Measurements from ENCODE around the gene CANT1. TPM values are rescaled to one million over a fixed set of nuclear protein-coding genes. Genes with fewer than 3 reads are reported as not detected.

Gene CANT1
- total RNA-seq, 1 experiment from 2014 or later = 33.0 TPM

DNA sequence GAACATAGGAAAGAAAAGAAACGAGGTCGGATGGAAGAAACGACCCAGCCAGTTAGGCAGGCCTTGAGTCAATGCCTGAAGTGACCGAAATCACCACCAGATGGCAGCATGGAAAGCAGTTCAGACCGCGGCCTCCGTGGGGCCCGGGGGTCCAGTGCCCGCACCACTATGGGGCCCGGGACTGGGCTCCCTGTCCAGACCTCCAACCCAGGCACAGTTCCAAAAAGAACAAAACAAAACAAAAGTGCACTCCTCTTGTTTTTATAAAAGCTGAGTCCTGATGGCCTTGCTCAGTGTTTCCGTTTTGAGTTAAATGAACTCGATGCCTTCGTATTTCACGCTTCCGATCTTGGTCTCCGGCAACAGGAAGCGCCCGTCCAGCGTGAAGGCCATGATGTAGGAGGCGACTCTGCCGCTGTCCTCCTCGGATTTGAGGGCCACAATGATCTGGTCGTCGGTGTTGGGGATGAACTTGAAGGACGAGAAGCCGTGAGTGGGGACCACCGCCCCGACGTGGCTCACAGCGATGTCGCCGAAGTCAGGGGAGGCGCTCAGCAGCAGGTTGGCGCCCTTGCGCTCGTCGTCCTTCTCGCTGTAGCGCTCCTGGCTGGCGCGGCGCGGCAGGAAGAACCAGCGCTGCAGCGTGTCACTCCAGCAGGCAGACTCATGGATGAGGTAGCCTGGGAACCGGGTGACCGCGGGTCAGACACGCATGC lies 16.2 kb downstream of the CANT1 start:
- Histone ChIP-seq H2BK20ac (ENCODE audit: low read depth, low read length, poor library complexity, severe bottlenecking) (no peak overlapping the region), H3K23me2 (ENCODE audit: insufficient read length, low read depth, low read length, poor library complexity, severe bottlenecking) (no peaks in the 10 kb centered on the region), H4K20me1 (ENCODE audit: control insufficient read depth, insufficient read depth, insufficient read length) (no peaks in the 10 kb centered on the region), H4K5ac (ENCODE audit: insufficient read length, low read depth, low read length) (no peak overlapping the region), H2BK15ac (ENCODE audit: low read depth, low read length) (no peak overlapping the region), H3K9me3 (ENCODE audit: control insufficient read depth, low read depth, low read length) (no peaks in the 10 kb centered on the region), H3K9ac (ENCODE audit: extremely low read depth, insufficient read length, low read length) (no peak overlapping the region), H3K18ac (ENCODE audit: insufficient read length, low read depth, low read length) (no peak overlapping the region), H3K4me2 (ENCODE audit: insufficient read depth, insufficient read length, low read length) (no peak overlapping the region), H3K4ac (ENCODE audit: low read depth, low read length) (no peak overlapping the region), H2BK12ac (ENCODE audit: insufficient read length, low read depth, low read length) (no peak overlapping the region), H2BK120ac (ENCODE audit: low read depth, low read length, poor library complexity, severe bottlenecking) (no peak overlapping the region), H3K4me1 (ENCODE audit: insufficient read depth, low read length) (no peaks in the 10 kb centered on the region), H3K79me2 (ENCODE audit: insufficient read depth, low read length) (no peaks in the 10 kb centered on the region), H3K14ac (ENCODE audit: insufficient read depth, low read length) (no peak overlapping the region), H3K79me1 (ENCODE audit: insufficient read depth, low read depth, low read length, poor library complexity, severe bottlenecking) (no peaks in the 10 kb centered on the region), H3K56ac (ENCODE audit: insufficient read length, low read depth, low read length) (no peak overlapping the region), H2BK5ac (ENCODE audit: insufficient read length, low read length) (no peak overlapping the region), H3K27me3 (ENCODE audit: insufficient read depth, low read length) (no peaks in the 10 kb centered on the region), H3K27ac (ENCODE audit: insufficient read length, low read depth, low read length) (no peak overlapping the region), H4K8ac (replicated peaks; ENCODE audit: insufficient read length, low read depth, low read length) (no peak overlapping the region), H3K23ac (ENCODE audit: insufficient read length, low read depth, low read length) (no peak overlapping the region), H3T11ph (ENCODE audit: low read length) (no peak overlapping the region), H2AK5ac (ENCODE audit: insufficient read length, low read length) (no peak overlapping the region), H4K91ac (ENCODE audit: insufficient read length, low read depth, low read length) (no peak overlapping the region), H2AFZ (ENCODE audit: low read length) (no peak overlapping the region)
- Mint-ChIP-seq H3K4me3 (no peak overlapping the region), H3K36me3 (ENCODE audit: insufficient read depth in 1 of 3, low read depth in 3 of 3) (peaks cover 19 to 62% (median 34%) of the 10 kb centered on the region in 3 experiments), H3K27ac (no peak overlapping the region), H3K9me3 (no peaks in the 10 kb centered on the region), H3K27me3 (ENCODE audit: low read depth) (peaks cover 30% of the 10 kb centered on the region), H3K4me1 (no peaks in the 10 kb centered on the region)
- no CpG with 5 or more reads among the region's 49 CpGs for WGBS (ENCODE audit: extremely low coverage, insufficient read length, low lambda C conversion rate)
- DNase-seq = peak; percentile 77
- TF ChIP-seq CTCF (conservative IDR thresholded peaks at IDR 0.05) = peak; percentile 82
